HL-60 (cell line): ENCODE results near the gene CFAP44.

Experiments used
- GABPA ChIP-seq: IDR thresholded peaks from 2 replicates; pipeline ENCODE4 v1.6.1; 2012; ENCODE audit warnings: low read depth
- POLR2AphosphoS5 ChIP-seq: IDR thresholded peaks from 2 replicates; pipeline ENCODE4 v1.6.1; 2012; ENCODE audit warnings: low read depth
- TF ChIP-seq, protein P1 (sequence below): IDR thresholded peaks from one replicate; pipeline ENCODE4 v1.5.1; 2011; ENCODE audit warnings: low read length, control low read depth, inconsistent platforms; ENCODE audit not compliant: insufficient read depth
- TF ChIP-seq, protein P2 (sequence below): IDR thresholded peaks from 2 replicates; pipeline ENCODE4 v1.6.1; 2012; ENCODE audit warnings: low read depth; ENCODE audit not compliant: insufficient replicate concordance

DNA sequence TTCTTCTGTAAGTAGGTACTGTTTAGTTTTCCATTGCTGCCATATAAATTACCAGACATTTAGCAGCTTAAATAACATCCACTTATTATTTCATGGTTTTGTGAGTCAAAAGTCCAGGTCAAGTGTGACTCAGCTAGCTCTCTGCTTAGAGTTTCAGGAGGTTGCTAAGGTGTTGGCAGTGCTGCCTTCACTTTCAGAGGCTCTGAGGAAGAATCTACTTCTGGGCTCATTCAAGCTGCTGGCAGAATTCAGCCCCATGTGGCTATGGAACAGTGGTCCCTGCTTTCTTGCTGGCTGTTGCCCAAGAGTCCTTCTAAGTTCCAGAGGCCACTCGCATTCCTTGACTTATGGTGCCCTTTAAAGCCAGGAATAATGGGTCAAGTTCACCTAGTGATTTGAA is 4.5 kb downstream of the CFAP44 start:
- TF ChIP-seq, protein P1, sequence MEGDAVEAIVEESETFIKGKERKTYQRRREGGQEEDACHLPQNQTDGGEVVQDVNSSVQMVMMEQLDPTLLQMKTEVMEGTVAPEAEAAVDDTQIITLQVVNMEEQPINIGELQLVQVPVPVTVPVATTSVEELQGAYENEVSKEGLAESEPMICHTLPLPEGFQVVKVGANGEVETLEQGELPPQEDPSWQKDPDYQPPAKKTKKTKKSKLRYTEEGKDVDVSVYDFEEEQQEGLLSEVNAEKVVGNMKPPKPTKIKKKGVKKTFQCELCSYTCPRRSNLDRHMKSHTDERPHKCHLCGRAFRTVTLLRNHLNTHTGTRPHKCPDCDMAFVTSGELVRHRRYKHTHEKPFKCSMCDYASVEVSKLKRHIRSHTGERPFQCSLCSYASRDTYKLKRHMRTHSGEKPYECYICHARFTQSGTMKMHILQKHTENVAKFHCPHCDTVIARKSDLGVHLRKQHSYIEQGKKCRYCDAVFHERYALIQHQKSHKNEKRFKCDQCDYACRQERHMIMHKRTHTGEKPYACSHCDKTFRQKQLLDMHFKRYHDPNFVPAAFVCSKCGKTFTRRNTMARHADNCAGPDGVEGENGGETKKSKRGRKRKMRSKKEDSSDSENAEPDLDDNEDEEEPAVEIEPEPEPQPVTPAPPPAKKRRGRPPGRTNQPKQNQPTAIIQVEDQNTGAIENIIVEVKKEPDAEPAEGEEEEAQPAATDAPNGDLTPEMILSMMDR = no peak
- TF ChIP-seq, protein P2, sequence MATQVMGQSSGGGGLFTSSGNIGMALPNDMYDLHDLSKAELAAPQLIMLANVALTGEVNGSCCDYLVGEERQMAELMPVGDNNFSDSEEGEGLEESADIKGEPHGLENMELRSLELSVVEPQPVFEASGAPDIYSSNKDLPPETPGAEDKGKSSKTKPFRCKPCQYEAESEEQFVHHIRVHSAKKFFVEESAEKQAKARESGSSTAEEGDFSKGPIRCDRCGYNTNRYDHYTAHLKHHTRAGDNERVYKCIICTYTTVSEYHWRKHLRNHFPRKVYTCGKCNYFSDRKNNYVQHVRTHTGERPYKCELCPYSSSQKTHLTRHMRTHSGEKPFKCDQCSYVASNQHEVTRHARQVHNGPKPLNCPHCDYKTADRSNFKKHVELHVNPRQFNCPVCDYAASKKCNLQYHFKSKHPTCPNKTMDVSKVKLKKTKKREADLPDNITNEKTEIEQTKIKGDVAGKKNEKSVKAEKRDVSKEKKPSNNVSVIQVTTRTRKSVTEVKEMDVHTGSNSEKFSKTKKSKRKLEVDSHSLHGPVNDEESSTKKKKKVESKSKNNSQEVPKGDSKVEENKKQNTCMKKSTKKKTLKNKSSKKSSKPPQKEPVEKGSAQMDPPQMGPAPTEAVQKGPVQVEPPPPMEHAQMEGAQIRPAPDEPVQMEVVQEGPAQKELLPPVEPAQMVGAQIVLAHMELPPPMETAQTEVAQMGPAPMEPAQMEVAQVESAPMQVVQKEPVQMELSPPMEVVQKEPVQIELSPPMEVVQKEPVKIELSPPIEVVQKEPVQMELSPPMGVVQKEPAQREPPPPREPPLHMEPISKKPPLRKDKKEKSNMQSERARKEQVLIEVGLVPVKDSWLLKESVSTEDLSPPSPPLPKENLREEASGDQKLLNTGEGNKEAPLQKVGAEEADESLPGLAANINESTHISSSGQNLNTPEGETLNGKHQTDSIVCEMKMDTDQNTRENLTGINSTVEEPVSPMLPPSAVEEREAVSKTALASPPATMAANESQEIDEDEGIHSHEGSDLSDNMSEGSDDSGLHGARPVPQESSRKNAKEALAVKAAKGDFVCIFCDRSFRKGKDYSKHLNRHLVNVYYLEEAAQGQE = no peak
- TF ChIP-seq GABPA = no peak
- no peak for TF ChIP-seq POLR2AphosphoS5
